GM13976 (cell line): ENCODE data around the gene PKP4.
"Not testable (repeated sequence)": the region's sequence is repeated elsewhere in the genome, so short reads cannot be mapped to it uniquely, and the experiment has no call there.

Experiments
- DNase-seq: peaks from one replicate; pipeline ENCODE4 v3.0.0; 2012; ENCODE audit warnings: low spot score
- in situ Hi-C: fragments of 300-500 bp; cut with MboI; formaldehyde crosslinking; loops from one replicate; pipeline ENCODE4 v1.12.0; 2022; ENCODE audit warnings: low sequenced_read_pairs, mixed read lengths, inconsistent platforms; ENCODE audit not compliant: unreplicated experiment
- TF ChIP-seq, protein P1 (sequence below): IDR thresholded peaks from 2 replicates; pipeline ENCODE4 v1.5.1; 2012; ENCODE audit warnings: borderline replicate concordance, mild to moderate bottlenecking; ENCODE audit not compliant: insufficient read depth; ENCODE audit errors: extremely low read depth, missing control alignments, control extremely low read depth

The PKP4 gene

DNA sequence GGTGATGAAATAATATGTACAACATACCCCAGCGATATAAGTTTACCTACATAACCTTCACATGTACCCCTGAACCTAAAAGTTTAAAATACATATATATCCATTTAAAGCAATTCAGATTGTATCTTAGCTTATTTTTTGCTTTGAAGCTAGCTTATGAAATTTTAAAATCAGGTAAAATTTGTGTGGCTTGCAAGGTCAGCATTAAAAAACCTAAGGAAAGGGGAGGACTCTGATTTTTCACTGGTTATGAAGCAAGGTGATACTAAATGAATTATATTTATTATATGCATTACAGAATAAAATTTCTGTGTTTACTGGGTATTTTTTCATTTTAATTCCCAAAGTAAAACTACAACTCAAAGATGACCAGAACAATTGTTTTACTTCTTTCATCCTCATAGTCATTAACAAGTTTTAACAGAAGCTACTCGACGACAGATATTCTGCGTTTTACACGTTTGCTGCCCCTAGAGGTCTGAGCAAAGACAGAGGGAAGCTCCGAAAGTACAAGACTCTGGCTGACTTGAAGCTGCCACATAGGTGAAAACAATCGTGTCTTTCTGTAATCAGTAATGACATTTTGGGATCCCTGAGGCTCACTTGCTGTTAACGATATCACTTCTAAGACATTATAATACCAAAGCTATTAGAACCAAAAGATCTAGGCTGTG is 17.1 kb downstream of the PKP4 start:
- TF ChIP-seq, protein P1, sequence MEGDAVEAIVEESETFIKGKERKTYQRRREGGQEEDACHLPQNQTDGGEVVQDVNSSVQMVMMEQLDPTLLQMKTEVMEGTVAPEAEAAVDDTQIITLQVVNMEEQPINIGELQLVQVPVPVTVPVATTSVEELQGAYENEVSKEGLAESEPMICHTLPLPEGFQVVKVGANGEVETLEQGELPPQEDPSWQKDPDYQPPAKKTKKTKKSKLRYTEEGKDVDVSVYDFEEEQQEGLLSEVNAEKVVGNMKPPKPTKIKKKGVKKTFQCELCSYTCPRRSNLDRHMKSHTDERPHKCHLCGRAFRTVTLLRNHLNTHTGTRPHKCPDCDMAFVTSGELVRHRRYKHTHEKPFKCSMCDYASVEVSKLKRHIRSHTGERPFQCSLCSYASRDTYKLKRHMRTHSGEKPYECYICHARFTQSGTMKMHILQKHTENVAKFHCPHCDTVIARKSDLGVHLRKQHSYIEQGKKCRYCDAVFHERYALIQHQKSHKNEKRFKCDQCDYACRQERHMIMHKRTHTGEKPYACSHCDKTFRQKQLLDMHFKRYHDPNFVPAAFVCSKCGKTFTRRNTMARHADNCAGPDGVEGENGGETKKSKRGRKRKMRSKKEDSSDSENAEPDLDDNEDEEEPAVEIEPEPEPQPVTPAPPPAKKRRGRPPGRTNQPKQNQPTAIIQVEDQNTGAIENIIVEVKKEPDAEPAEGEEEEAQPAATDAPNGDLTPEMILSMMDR: no peak
- in situ Hi-C loops: loop anchor here (25.0 kb wide), 1 partner anchor 263 kb away; no protein-coding TSS in a partner anchor
- no peak for DNase-seq

DNA sequence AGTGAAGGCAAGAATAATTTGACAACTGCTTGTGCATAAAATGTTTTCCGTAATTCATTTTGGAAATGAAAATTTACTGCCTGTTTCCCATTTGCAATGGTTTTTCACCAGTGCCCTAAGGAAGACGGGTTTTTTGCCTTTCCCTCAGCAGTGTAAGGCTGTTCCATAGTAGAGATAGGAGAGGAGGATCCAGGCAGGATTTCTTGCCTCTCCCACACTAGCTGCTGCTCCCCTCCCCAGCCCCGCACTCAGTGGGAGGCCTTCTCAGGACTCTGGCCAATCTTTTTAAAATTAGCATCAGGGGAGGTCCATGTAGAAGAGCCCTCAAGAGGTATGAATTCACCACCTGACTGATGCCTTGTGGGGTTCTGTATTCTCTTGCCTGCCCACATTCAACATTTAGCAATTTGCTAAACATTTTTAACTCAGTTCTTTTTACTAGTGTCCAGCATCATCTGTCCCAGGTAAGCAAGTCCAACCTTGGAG is 17.8 kb downstream of the PKP4 start:
- DNase-seq: not testable (repeated sequence)
- in situ Hi-C loops: loop anchor here (25.0 kb wide), 1 partner anchor 263 kb away; no protein-coding TSS in a partner anchor

DNA sequence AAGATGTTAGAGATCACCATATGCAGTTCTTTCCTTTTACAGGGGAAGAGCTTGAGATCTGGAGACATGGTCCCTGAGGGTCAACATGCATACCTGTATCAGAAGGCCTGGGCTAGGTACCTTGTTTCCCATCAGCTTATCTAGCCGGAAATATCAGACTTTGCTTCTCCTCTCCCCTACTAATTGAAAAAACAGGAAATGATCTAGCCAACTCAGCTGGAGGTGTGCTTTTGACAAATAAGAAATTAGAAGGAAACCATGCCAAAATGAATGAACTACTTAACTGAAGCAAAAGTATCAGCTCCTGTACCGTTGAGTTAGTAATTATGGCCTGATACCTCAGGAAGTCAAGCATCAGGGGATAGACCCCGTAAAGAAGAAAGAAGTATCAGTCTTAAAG is 20.4 kb downstream of the PKP4 start:
- in situ Hi-C loops: no loop called here
- TF ChIP-seq, protein P1: no peak
- DNase-seq: no peak

DNA sequence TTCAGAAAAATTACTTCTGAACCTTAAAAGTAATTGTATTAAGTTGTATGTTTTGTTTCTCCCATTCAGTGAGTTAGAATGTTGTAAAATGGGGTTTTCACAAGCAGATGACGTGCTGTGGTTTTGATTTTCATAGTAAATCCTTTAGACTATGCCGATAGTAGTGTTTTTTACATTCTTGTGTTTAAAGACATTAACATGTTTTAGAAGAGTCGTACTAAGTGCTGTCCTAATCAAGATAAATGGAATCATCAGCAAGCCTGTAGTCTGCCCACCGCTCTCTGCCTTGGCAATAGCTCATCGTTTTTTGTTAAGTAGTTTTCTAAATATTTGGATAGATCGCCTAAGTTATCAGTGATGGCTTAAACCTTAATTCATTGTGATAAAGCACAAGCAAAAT is 21.5 kb downstream of the PKP4 start:
- TF ChIP-seq, protein P1: no peak
- no peak for DNase-seq
- in situ Hi-C loops: no loop called here

DNA sequence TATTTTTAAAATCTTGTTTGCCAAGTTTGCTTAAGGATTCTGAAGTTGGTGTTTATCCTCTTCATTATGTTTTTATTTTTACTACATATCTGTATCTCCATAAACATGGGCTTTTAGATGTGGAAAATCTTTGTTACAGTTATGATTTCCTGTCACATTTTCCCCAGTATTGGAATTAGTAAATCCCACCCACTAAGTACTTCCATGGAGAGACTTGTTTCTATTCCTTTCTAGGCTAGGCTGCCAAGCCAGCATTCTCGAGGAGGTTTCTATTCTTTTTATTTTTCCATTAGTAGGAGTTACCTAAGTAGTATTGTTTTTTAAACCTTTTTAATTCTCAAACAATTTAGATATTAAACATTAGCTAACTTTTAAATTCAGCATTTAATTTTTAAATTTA is 22.1 kb downstream of the PKP4 start:
- TF ChIP-seq, protein P1: no peak
- no peak for DNase-seq
- in situ Hi-C loops: no loop called here

DNA sequence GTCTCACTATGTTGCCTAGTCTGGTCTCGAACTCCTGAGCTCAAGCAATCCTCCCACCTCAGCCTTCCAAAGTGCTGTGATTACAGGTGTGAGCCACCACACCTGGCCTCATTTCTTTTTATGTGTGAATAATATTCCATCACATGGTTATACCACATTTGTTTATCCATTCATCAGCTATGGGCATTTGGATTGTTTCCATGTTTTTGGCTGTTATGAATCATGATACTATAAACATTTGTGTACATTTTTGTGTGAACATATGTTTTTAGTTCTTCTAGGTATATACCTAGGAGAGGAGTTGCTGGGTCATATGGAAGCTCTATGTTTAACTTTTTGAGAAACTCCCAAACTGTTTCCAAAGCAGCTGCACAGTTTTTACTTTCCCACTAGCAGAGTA is 24.4 kb downstream of the PKP4 start:
- TF ChIP-seq, protein P1: no peak
- in situ Hi-C loops: no loop called here

DNA sequence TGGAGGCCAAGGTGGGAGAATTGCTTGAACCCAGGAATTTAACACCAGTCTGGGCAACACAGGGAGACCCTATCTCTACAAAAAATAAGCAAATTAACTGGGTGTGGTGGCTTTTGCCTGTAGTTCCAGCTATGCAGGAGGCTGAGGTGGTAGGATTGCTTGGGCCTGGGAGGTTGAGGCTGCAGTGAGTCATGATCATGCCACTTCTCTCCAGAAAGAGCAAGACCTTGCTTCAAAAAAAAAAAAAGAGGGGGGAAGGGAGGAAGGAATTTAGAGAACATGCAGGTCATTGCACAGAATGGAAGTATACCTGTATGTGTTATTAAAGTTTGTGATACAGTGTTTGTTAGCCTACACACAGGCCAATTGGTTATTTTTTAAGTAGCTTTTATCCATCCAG is 25.8 kb downstream of the PKP4 start:
- in situ Hi-C loops: no loop called here
- TF ChIP-seq, protein P1: no peak
- no peak for DNase-seq

More for the DNA sequence above, 24.4 kb downstream of the PKP4 start:
- DNase-seq: no peak
